ENCODE measurements around the gene CSTF3. TPM values are rescaled to one million over a fixed set of nuclear protein-coding genes. Genes with fewer than 3 reads are reported as not detected.
"Not testable (repeated sequence)": the region's sequence is repeated elsewhere in the genome, so short reads cannot be mapped to it uniquely, and the experiment has no call there.

Gene CSTF3
- total RNA-seq, 2 donors from 2014 or later, result 15.2 to 21.3 TPM

- peak; percentile 29 for ATAC-seq
- no peak for DNase-seq
- intact Hi-C loops (cut with DNase I, micrococcal nuclease), result loop anchor here in 1 of 2 donors (5.0 kb wide), 1 partner anchor 171 kb away; no protein-coding TSS in a partner anchor
Observed at GRCh38 chr11:33171251-33171650, 10.0 kb upstream of the CSTF3 start.

GRCh38 chr11:33168709-33169200, 7.5 kb upstream of the CSTF3 start:
- DNase-seq (no peak), ATAC-seq (no peak)

DNA sequence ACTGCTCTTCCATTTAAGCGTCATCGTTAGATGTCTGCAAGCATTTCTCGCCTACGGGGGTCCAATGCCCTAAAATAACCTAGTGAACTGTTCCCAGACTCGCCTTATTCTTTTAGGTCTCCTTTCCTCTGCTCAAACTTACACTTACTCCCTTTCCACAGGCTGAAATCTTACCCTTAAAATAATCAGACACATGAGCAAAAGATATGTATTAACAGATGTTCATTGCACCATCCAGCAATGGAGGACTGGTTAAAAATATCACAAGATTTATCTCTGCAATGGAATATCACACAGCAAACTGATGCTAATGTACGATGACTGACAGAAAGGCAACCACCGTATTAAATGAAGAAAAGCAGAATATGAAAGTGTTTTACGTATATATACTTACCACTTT, 1.6 kb upstream of the CSTF3 start:
- no peak for ATAC-seq
- intact Hi-C loops (cut with DNase I, micrococcal nuclease), result no loop called here
- DNase-seq, result no peak

More at GRCh38 chr11:33168709-33169200, 7.5 kb upstream of the CSTF3 start:
- intact Hi-C loops (cut with DNase I, micrococcal nuclease), result loop anchor here in 1 of 2 donors (5.0 kb wide), 2 partner anchors 89 to 159 kb away; partner anchors contain the start of gene HIPK3

GRCh38 chr11:33160587-33160986, 693 bp downstream of the CSTF3 start:
- ATAC-seq (no peak), DNase-seq (no peak)
- intact Hi-C loops (cut with DNase I, micrococcal nuclease), result no loop called here

DNA sequence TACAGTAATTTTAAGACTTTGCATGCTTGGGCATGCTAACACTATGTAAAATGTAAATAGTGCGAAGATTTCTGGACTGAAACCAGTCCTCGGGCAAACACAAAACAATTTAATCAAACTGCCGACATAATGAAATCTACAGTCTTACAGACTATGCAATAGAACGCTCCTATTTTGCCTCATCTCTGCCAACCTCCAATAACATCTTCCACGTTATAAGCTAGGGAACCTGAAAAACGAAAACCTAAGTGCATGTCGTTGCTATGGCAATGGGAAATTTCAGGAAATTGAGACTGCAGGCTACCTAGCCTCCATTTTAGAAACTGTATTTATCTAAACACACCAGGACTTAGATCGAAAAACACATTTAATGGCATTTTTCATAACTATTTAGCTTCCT, 1.1 kb downstream of the CSTF3 start:
- DNase-seq (no peak), ATAC-seq (peak; percentile 6)
- intact Hi-C loops (cut with DNase I, micrococcal nuclease), result no loop called here

GRCh38 chr11:33159378-33159867, 1.9 kb downstream of the CSTF3 start:
- ATAC-seq; intact Hi-C loops (cut with DNase I, micrococcal nuclease); DNase-seq: not testable (repeated sequence)

DNA sequence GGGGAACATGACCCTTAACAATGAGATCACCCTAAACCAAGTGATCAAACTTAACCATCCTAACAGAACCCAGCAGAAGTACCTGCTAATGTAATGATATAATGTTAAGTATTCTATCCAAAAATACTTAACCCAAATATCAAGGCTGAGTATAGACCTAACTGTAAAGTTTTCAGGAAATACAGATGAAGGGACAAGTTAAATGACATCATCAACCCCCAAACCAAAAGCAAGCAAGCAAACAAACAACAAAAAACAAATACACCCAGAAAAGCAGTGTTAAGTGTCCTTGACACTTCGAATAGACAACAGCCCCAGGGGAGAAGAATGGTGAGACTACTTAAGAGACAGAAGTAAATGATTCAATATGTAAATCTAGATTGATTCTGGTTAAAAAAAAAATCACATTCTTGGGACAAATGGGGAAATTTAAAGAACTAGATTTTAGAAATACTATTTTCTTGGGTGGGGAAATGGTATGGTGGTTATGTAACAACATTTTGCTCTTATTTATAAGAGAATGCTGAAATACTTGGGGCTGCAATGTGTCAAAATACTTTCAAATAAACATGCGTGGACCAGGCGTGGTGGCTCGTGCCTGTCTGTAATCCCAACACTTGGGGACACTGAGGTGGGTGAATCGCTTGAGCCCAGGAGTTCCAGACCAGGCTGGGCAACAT, 2.5 kb downstream of the CSTF3 start:
- DNase-seq, result no peak
- no peak for ATAC-seq
- intact Hi-C loops (cut with DNase I, micrococcal nuclease), result no loop called here

GRCh38 chr11:33157103-33158027, 3.9 kb downstream of the CSTF3 start:
- DNase-seq (no peak), ATAC-seq (no peak)
- intact Hi-C loops (cut with DNase I, micrococcal nuclease), result no loop called here

DNA sequence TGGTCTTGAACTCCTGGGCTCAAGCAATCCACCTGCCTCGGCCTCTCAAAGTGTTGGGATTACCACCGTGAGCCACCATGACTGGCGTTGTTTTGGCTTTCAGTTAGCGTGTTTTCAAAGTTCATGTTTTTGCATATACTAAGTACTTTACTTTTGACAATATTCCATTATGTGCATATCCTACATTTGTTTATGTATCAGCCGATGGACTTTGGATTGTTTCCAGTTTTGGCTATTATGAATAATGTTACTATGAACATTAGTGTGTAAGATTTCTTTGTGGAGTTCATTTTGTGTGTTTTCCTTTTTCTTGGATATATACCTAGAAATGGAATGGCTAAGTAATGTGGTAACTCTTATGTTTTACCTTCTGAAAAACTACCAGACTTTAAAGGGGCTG, 9.9 kb downstream of the CSTF3 start:
- intact Hi-C loops (cut with DNase I, micrococcal nuclease), result no loop called here
- DNase-seq (no peak), ATAC-seq (no peak)

- ATAC-seq (no peak), DNase-seq (no peak)
- intact Hi-C loops (cut with DNase I, micrococcal nuclease), result no loop called here
Observed at GRCh38 chr11:33147559-33147958, 13.7 kb downstream of the CSTF3 start.

DNA sequence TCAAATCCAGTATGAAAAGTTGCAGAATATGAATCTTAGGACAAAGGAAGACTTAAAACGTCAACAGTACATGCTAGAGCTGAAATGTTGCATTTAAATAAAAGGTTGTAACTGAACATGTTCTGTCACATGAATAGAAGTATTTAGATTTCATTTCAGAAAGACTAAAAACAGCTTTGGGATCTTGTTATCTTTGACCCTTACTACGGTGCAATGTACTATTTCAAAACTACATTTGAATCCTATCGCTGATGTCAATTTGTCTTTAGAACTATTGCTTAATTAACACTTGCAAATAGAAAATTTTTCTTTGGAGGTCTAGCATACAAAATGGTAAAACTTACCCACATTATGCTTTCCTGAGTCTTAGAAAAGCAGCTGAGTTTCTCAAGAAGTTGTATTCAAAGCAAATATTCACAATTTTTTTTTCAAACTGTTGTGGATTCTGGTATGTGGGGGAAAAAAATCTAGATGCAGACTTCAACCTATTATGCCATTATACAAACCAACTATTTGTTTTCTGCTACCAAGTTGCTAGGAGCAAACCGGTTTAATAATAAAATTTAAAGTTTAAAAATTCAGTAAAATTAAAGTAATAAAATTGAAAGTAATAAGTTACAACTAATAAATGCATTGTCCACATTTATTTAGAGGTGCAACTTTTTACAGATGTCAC, 25.4 kb downstream of the CSTF3 start:
- intact Hi-C loops (cut with DNase I, micrococcal nuclease), result no loop called here
- DNase-seq (no peak), ATAC-seq (no peak)

GRCh38 chr11:33135216-33135615, 26.1 kb downstream of the CSTF3 start:
- ATAC-seq (no peak), DNase-seq (no peak)
- intact Hi-C loops (cut with DNase I, micrococcal nuclease), result no loop called here

- no peak for DNase-seq
- ATAC-seq, result no peak
- intact Hi-C loops (cut with DNase I, micrococcal nuclease), result no loop called here
Observed at GRCh38 chr11:33134276-33134675, 27.0 kb downstream of the CSTF3 start.

GRCh38 chr11:33133761-33134160, 27.5 kb downstream of the CSTF3 start:
- intact Hi-C loops (cut with DNase I, micrococcal nuclease), result no loop called here
- DNase-seq (no peak), ATAC-seq (no peak)

DNA sequence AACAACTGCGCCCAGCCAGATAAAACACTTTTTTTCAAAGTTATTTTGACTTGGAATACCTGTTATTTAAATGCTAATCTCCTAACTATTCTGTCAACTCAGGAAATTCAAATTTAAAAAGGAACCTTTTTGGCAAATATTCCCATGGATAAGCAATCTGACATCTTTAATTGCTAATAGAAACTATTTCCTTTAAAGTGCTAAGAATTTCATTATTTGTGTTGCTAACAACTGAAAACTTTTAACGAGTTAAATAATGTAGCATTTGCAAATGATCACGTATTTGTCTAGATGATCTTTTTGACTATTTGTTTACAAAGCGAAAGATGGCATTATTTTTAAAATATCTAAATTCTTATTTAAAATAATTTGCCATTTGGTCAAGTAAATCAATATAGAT, 28.8 kb downstream of the CSTF3 start:
- DNase-seq, result no peak
- intact Hi-C loops (cut with DNase I, micrococcal nuclease), result no loop called here
- no peak for ATAC-seq

DNA sequence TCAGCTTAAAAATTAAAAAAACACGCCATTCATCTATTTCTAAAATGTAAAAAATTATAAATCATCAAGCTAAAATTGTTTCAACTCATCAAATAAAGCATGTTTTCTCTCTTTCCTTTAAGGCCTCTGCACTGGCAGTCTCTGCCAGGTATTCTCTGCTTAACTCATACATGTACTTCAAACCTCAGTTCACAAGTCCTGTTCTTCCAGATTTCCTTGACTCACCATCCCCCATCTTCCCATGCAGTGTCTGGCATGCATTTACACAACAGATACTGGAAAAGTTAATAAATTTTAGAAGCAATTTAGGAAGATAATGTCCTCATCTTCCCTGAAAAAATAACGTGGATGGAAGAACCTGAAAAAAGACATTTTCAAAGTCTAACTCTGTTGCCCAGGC, 32.5 kb downstream of the CSTF3 start:
- intact Hi-C loops (cut with DNase I, micrococcal nuclease), result no loop called here
- DNase-seq (no peak), ATAC-seq (no peak)

- ATAC-seq (no peak), DNase-seq (no peak)
- intact Hi-C loops (cut with DNase I, micrococcal nuclease), result no loop called here
Observed at GRCh38 chr11:33125611-33126010, 35.7 kb downstream of the CSTF3 start.

DNA sequence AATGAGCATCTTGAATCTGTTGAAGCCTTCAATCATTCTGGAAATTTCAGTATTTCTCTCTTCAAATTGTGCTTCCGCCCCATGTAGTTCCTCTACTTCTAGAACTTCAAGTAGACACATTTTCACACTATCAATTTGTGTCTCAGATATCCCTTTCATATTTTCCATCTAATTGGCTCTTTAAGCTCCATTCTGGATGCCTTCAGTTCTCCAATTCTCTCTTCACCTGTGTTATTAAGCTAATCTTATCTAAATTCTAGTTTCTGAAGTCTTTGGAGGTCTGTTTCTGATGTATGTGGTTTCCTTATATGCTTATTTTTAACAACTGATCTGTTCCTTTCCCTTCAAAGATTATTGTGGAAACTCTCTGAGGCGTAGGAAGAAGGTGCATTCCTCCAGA, 36.3 kb downstream of the CSTF3 start:
- DNase-seq, result no peak
- intact Hi-C loops (cut with DNase I, micrococcal nuclease), result no loop called here
- no peak for ATAC-seq

GRCh38 chr11:33122696-33123095, 38.6 kb downstream of the CSTF3 start:
- intact Hi-C loops (cut with DNase I, micrococcal nuclease); ATAC-seq; DNase-seq: not testable (repeated sequence)

Data from left colon (tissue), 2 donors.